HG03066 (cell line): Measurements from ENCODE around the gene KAT14.
"Not testable (repeated sequence)": the region's sequence is repeated elsewhere in the genome, so short reads cannot be mapped to it uniquely, and the experiment has no call there.

Experiments used
- ATAC-seq: cut with Tn5 transposase; IDR thresholded peaks from one replicate; pipeline ENCODE4 v1.9.1; 2021; ENCODE audit warnings: low read depth; ENCODE audit not compliant: unreplicated experiment

The KAT14 gene

DNA sequence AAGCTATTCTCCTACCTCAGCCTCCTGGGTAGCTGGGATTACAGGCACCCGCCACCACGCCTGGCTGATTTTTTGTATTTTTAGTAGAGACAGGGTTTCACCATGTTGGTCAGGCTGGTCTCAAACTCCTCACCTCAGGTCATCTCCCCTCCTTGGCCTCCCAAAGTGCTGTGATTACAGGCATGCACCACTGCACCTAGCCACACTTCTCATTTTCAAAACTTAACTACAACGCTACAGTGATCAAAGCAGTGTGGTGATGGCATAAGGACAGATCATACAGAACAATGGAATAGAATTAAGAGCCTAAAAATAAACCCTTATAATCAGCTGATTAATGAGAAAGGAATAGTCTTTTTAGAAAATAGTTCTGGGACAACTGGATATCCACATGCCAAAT lies 66.0 kb downstream of the KAT14 start:
- ATAC-seq: not testable (repeated sequence)

DNA sequence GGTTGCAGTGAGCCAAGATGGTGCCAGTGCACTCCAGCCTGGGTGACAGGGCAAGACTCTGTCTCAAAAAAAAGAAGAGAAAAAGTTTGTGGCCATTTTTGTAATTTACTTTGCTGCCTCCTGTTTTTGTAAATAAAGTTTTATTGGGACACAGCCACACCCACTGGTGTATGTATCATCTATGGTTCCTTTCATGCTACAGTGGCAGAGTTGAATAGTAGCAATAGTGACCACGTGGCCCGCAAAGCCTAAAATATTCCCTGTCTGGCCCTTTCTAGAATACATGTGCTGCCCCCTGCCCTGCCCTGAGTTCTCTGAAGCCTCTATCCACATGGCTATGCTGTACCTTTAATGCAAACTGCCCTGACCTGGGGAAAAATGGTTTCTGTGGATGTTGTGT lies 75.3 kb downstream of the KAT14 start:
- no peak for ATAC-seq

DNA sequence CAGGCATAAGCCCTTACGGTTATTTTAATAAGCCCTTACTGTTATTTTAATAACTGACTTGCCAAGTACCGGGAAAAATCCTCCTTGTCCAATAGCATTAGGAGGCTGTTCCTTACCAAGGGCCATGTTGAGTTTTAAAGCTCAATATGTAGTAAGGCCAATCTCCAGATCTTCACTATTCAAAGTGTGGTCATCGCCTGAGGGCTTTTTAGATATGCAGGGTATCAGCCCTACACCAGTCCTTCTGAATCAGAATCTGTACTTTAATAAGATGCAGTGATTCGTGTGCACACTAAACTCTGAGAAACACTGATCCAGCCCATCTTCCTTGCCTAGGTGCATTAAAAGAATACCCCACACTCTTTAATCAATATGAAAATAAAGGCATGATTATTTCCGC lies 77.9 kb downstream of the KAT14 start:
- no peak for ATAC-seq

DNA sequence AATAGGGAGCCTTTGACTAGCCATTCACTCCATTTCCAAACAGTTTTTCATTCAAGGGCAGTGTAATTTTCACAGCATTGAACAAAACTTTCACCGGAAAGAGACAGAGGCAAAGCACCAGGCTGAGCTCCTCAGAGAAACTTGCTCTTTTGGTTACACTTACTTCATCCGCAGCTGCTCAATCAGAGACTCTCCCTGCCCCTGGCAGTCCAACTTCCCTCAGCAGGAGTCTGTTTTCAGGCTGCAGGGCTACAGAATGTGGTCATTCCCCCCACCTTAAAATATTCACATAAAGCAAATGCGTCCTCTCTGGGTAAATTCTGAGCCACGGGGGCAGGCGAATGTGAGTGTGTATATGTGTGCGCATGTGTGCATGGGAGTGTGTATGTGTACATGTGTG lies 80.6 kb downstream of the KAT14 start:
- no peak for ATAC-seq

DNA sequence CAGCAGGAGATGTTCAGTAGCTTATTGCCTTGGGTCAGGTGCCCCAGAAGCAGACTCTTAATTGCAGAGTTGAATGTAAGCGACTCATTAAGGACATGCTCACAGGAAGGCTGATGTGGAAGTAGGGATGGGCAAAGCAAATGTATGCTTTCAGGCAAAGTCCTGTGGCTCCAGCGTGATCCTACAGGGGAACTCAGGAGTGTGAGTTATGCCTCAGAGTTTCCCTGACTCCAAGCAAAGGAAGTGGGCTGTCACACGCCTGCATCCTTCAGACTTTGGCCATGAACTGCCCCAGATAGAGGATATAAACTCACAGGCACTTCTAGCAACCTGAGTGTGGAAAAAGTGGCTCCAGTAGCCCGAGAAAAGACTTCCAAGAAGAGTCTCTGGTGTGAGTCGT lies 85.7 kb downstream of the KAT14 start:
- ATAC-seq: no peak

DNA sequence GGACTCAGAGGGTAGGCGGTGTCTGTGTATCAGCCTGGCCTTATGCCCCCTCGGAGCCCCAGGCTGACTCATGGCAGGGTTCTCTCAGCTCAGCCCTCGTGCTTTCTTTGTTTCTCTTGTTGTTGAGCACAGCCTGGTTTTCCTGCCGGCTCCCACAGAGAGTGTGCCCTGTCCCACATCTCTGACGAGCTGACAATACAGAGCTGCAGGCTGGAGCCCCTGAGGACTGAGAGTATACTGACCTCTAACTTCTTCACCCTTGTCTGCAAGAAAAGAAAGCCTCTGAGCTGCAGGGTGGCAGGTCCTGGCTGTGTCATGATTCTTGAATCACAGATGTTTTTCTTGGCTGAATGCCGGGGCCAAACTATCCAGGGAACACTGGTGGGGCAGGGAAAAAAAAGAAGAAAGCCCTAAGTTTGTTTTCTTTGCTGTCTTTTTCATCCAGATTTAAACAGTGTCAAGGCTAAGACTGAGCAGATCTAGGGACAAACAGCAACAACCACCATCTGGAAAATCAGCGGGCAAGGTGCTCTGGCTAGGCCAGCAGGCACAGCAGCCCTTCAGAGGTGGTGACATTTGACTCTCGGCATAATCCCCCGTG lies 87.4 kb downstream of the KAT14 start:
- ATAC-seq: no peak

DNA sequence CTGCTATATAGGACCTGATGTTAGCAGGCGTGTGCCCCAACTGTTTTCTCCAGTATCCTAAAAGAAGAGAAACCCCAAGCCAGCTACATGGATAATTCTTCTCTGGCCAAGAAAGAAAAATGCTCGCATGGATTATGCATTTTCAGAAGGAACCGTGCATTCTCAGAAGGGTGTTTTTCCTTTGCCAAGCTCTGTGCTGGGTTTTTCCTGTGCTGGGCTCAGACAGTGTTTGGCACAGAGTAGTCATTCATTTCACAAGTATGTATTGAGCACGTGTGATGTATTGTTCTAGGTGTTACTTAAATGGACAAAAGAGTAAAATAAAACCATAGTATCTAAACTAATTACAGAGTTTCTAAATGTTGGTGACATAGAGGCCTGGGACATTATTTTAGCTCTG lies 88.0 kb downstream of the KAT14 start:
- ATAC-seq: no peak

DNA sequence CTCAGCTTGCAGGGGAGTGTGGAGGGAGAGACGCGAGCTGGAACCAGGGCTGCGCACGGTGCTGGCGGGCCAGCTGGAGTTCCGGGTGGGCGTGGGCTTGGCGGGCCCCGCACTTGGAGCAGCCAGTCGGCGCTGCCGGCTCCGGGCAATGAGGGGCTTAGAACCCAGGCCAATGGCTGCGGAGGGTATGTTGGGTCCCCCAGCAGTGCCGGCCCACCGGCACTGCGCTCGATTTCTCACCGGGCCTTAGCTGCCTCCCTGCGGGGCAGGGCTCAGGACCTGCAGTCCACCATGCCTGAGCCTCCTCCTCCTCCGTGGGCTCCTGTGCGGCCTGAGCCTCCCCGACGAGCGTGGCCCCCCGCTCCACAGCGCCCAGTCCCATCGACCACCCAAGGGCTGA lies 89.1 kb downstream of the KAT14 start:
- ATAC-seq: not testable (repeated sequence)

DNA sequence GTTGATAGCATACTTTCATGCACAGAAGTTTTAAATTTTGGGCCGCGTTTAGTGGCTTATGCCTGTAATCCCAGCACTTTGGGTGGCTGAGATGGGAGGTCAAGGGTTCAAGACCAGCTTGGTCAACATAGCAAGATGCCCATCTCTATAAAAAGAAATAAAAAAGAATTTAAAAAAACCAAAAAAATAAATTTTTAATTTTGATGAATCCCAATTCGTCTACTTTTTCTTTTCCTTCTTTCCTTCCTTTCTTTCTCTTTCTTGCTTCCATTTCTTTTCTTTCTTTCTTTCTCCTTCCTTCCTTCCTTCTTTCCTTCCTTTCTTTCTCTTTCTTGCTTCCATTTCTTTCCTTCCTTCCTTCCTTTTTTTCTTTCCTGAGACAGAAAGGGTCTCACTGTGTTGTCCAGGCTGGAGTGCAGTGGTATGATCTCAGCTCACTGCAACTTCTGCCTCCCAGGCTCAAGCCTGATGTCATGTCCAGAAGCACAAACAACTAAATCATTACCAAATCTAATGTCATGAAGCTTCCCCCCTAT lies 95.8 kb downstream of the KAT14 start:
- ATAC-seq: no peak
